OCI-LY3 (cell line): ENCODE results near the gene VPS36.

Source experiments
- CTCF ChIP-seq: fragments of 200-600, 300-600 bp; sonication (generic); IDR thresholded peaks from 2 replicates; pipeline ENCODE4 v1.5.1; 2014; ENCODE audit warnings: antibody characterized with exemption, low read length, low read depth
- EZH2phosphoT487 ChIP-seq: fragments of 200-600 bp; shearing (Covaris generic); IDR thresholded peaks from 2 replicates; pipeline ENCODE4 v1.6.1; 2018; ENCODE audit warnings: antibody characterized with exemption, mixed run types, low read depth

GRCh38 chr13:52394586-52394985 is 55.8 kb downstream of the VPS36 start:
- no peak for TF ChIP-seq EZH2phosphoT487
- TF ChIP-seq CTCF: no peak
